NCI-H2196 (cell line): ENCODE results near the gene LRRTM1.

ENCODE experiments used
- DNase-seq: peaks from one replicate; lab custom pipeline; 2025; ENCODE audit not compliant: unreplicated experiment; lab: John Stamatoyannopoulos, UW

The LRRTM1 gene

GRCh38 chr2:80302314-80303005 lies 2.1 kb downstream of the LRRTM1 start:
- no peak for DNase-seq

GRCh38 chr2:80302001-80302313 lies 2.6 kb downstream of the LRRTM1 start:
- DNase-seq: no peak

GRCh38 chr2:80300954-80301353 lies 3.6 kb downstream of the LRRTM1 start:
- DNase-seq: no peak

GRCh38 chr2:80300346-80300745 lies 4.2 kb downstream of the LRRTM1 start:
- no peak for DNase-seq

GRCh38 chr2:80299661-80300060 lies 4.9 kb downstream of the LRRTM1 start:
- DNase-seq: no peak

- no peak for DNase-seq
These were observed 5.6 kb downstream of the LRRTM1 start for GRCh38 chr2:80298954-80299353.

GRCh38 chr2:80293039-80293438 lies 11.5 kb downstream of the LRRTM1 start:
- DNase-seq: no peak

- no peak for DNase-seq
These were observed 12.1 kb downstream of the LRRTM1 start for GRCh38 chr2:80292474-80292873.

GRCh38 chr2:80291656-80292055 lies 12.9 kb downstream of the LRRTM1 start:
- DNase-seq: no peak

- no peak for DNase-seq
These were observed 16.0 kb downstream of the LRRTM1 start for GRCh38 chr2:80288576-80288975.

GRCh38 chr2:80281049-80281448 lies 23.5 kb downstream of the LRRTM1 start:
- DNase-seq: no peak

- no peak for DNase-seq
These were observed 24.0 kb downstream of the LRRTM1 start for GRCh38 chr2:80280598-80280997.

GRCh38 chr2:80269806-80270205 lies 34.7 kb downstream of the LRRTM1 start:
- DNase-seq: no peak

GRCh38 chr2:80266231-80266630 lies 38.3 kb downstream of the LRRTM1 start:
- DNase-seq: no peak

- DNase-seq: no peak
These were observed 45.3 kb downstream of the LRRTM1 start for GRCh38 chr2:80259292-80259691.

- DNase-seq: no peak
These were observed 45.8 kb downstream of the LRRTM1 start for GRCh38 chr2:80258793-80259192.

- DNase-seq: no peak
These were observed 46.2 kb downstream of the LRRTM1 start for GRCh38 chr2:80258341-80258740.

- no peak for DNase-seq
These were observed 47.1 kb downstream of the LRRTM1 start for GRCh38 chr2:80257450-80257849.

- no peak for DNase-seq
These were observed 47.8 kb downstream of the LRRTM1 start for GRCh38 chr2:80256782-80257167.

- no peak for DNase-seq
These were observed 48.4 kb downstream of the LRRTM1 start for GRCh38 chr2:80255918-80256781.

GRCh38 chr2:80252294-80252986 lies 52.1 kb downstream of the LRRTM1 start:
- no peak for DNase-seq
